H1 (cell line): Measurements from ENCODE around the gene RB1. TPM values are rescaled to one million over a fixed set of nuclear protein-coding genes. Genes with fewer than 3 reads are reported as not detected.

Experiments used
- CTCF ChIA-PET: fragments of 300-600 bp; sonication (Branson Sonifier 250); formaldehyde crosslinking; loops from one replicate; lab custom pipeline; 2021; ENCODE audit not compliant: partially characterized antibody; lab: Charles Lee
- POLR2A ChIA-PET: fragments of 300-600 bp; sonication (Branson Sonifier 250); formaldehyde crosslinking; loops from one replicate; lab custom pipeline; 2021; ENCODE audit warnings: inconsistent platforms; ENCODE audit not compliant: partially characterized antibody; lab: Charles Lee
- DNase-seq, 2 experiments: peaks; one replicate each; pipeline versions ENCODE4 v3.0.0 to v3.0.0-alpha.2; 2010 to 2022; ENCODE audit warnings: low spot score in 2 of 2, low read depth in 1 of 2, mixed read lengths in 1 of 2
- FAIRE-seq: peaks from 2 replicates; lab custom pipeline; 2011; peaks lifted over from hg19 to GRCh38; lab: Jason Lieb, UNC
- H2AFZ ChIP-seq: 2 replicates; pipeline ENCODE4 v1.8.1; 2012; ENCODE audit warnings: low read length, inconsistent platforms
- H2AK5ac ChIP-seq: 2 replicates; pipeline ENCODE4 v1.6.1; 2013; ENCODE audit warnings: low read depth, low read length
- H2BK120ac ChIP-seq: replicated peaks from 2 replicates; pipeline ENCODE3; 2013; ENCODE audit warnings: low read depth, low read length, inconsistent platforms
- H2BK12ac ChIP-seq: 2 replicates; pipeline ENCODE4 v1.6.1; 2013; ENCODE audit warnings: low read depth, low read length
- H2BK15ac ChIP-seq: 2 replicates; pipeline ENCODE4 v1.6.1; 2013; ENCODE audit warnings: low read length
- H2BK20ac ChIP-seq: 2 replicates; pipeline ENCODE4 v1.6.1; 2013; ENCODE audit warnings: low read length
- H2BK5ac ChIP-seq: 2 replicates; pipeline ENCODE4 v1.6.1; 2013; ENCODE audit warnings: low read depth, low read length
- H3K14ac ChIP-seq: 2 replicates; pipeline ENCODE4 v1.6.1; 2013; ENCODE audit warnings: inconsistent platforms; ENCODE audit not compliant: insufficient read length
- H3K18ac ChIP-seq: 2 replicates; pipeline ENCODE4 v1.6.1; 2013; ENCODE audit warnings: low read length; ENCODE audit errors: extremely low read depth
- H3K23ac ChIP-seq: 2 replicates; pipeline ENCODE4 v1.6.1; 2013; ENCODE audit warnings: inconsistent platforms; ENCODE audit not compliant: insufficient read length
- H3K23me2 ChIP-seq: 2 replicates; pipeline ENCODE4 v1.6.1; 2013; ENCODE audit warnings: low read depth, low read length
- H3K27ac ChIP-seq: 2 replicates; pipeline ENCODE4 v1.6.1; 2011; ENCODE audit warnings: low read depth, low read length, inconsistent platforms
- H3K27me3 ChIP-seq, 4 experiments: replicated peaks in 1 of 4; 1 replicate in 1 of 4; 2 replicates in 3 of 4; pipeline versions ENCODE4 v1.6.1 to v1.8.1; 2011 to 2013; ENCODE audit warnings: low read length in 3 of 4, mild to moderate bottlenecking in 3 of 4, inconsistent platforms in 2 of 4, mixed read lengths in 2 of 4, moderate library complexity in 1 of 4; ENCODE audit not compliant: control insufficient read depth in 3 of 4, insufficient read depth in 3 of 4; ENCODE audit errors: extremely low read depth in 1 of 4
- H3K36me3 ChIP-seq, 4 experiments: 2 replicates each; pipeline versions ENCODE4 v1.6.1 to v1.8.1; 2011 to 2013; ENCODE audit warnings: mild to moderate bottlenecking in 4 of 4, low read length in 3 of 4, moderate library complexity in 2 of 4, control low read depth in 1 of 4, inconsistent platforms in 1 of 4; ENCODE audit not compliant: insufficient read depth in 4 of 4, control insufficient read depth in 2 of 4
- H3K4ac ChIP-seq: replicated peaks from 2 replicates; pipeline ENCODE3; 2013; ENCODE audit warnings: low read length, low read depth, mixed read lengths, inconsistent platforms; ENCODE audit not compliant: insufficient read length
- H3K4me1 ChIP-seq, 4 experiments: replicated peaks in 1 of 4; 1 replicate in 1 of 4; 2 replicates in 3 of 4; pipeline versions ENCODE4 v1.6.1 to v1.8.1; 2011 to 2013; ENCODE audit warnings: low read length in 3 of 4, inconsistent platforms in 2 of 4, mixed read lengths in 1 of 4; ENCODE audit not compliant: insufficient read depth in 4 of 4, control insufficient read depth in 3 of 4
- H3K4me2 ChIP-seq, 2 experiments: 2 replicates each; pipeline versions ENCODE4 v1.6.1 to v1.8.1; 2011 to 2013; ENCODE audit warnings: low read depth in 2 of 2, low read length in 2 of 2, control low read depth in 1 of 2, inconsistent platforms in 1 of 2, mild to moderate bottlenecking in 1 of 2; ENCODE audit not compliant: insufficient read depth in 1 of 2
- H3K4me3 ChIP-seq, 4 experiments: fragments of 200-600, 300-600 bp in 1 of 4; sonication (generic), shearing (Covaris generic), sonication (Bioruptor Twin) in 1 of 4; 2 replicates each; pipeline versions ENCODE4 v1.5.1 to v1.8.1; 2011 to 2016; ENCODE audit warnings: low read length in 4 of 4, low read depth in 3 of 4, control low read depth in 2 of 4, inconsistent platforms in 2 of 4, mild to moderate bottlenecking in 2 of 4, mixed read lengths in 1 of 4, moderate library complexity in 1 of 4; ENCODE audit not compliant: insufficient read depth in 2 of 4; ENCODE audit errors: extremely low read depth in 1 of 4
- H3K56ac ChIP-seq: replicated peaks from 2 replicates; pipeline ENCODE3; 2013; ENCODE audit warnings: low read depth, mild to moderate bottlenecking, mixed read lengths, low read length, inconsistent platforms; ENCODE audit not compliant: insufficient read length
- H3K79me1 ChIP-seq: 2 replicates; pipeline ENCODE4 v1.6.1; 2013; ENCODE audit warnings: low read depth, low read length, control low read depth
- H3K79me2 ChIP-seq, 2 experiments: 2 replicates each; pipeline versions ENCODE4 v1.6.1 to v1.8.1; 2012 to 2013; ENCODE audit warnings: low read length in 2 of 2, mild to moderate bottlenecking in 2 of 2, inconsistent platforms in 1 of 2; ENCODE audit not compliant: insufficient read depth in 2 of 2, control insufficient read depth in 1 of 2
- H3K9ac ChIP-seq, 4 experiments: replicated peaks in 1 of 4; 1 replicate in 1 of 4; 2 replicates in 3 of 4; pipeline versions ENCODE4 v1.6.1 to v1.8.1; 2011 to 2013; ENCODE audit warnings: low read depth in 3 of 4, low read length in 3 of 4, control low read depth in 2 of 4, mild to moderate bottlenecking in 2 of 4, moderate library complexity in 2 of 4, inconsistent platforms in 1 of 4; ENCODE audit errors: extremely low read depth in 1 of 4
- H3K9me3 ChIP-seq, 2 experiments: 2 replicates each; pipeline versions ENCODE4 v1.6.1 to v1.8.1; 2012 to 2013; ENCODE audit warnings: mild to moderate bottlenecking in 2 of 2, moderate library complexity in 2 of 2, control low read depth in 1 of 2, inconsistent platforms in 1 of 2, low read depth in 1 of 2, low read length in 1 of 2, mixed read lengths in 1 of 2; ENCODE audit not compliant: insufficient read depth in 2 of 2
- H4K20me1 ChIP-seq, 2 experiments: replicated peaks in 1 of 2; 2 replicates each; pipeline versions ENCODE3 to v1.8.1; 2011 to 2013; ENCODE audit warnings: inconsistent platforms in 2 of 2, low read length in 2 of 2, mild to moderate bottlenecking in 1 of 2; ENCODE audit not compliant: insufficient read depth in 2 of 2, control insufficient read depth in 1 of 2
- H4K5ac ChIP-seq: 2 replicates; pipeline ENCODE4 v1.6.1; 2013; ENCODE audit warnings: low read length, low read depth, mixed read lengths, inconsistent platforms; ENCODE audit not compliant: insufficient read length
- H4K8ac ChIP-seq: 2 replicates; pipeline ENCODE4 v1.8.0; 2013; ENCODE audit warnings: mild to moderate bottlenecking, moderate library complexity, low read length, inconsistent platforms; ENCODE audit not compliant: insufficient read depth; ENCODE audit errors: extremely low read depth
- H4K91ac ChIP-seq: replicated peaks from 2 replicates; pipeline ENCODE3; 2013; ENCODE audit warnings: low read length, mixed read lengths, inconsistent platforms; ENCODE audit not compliant: insufficient read length
- CBX5 ChIP-seq: fragments of 300-800, 300-1000 bp; sonication (generic); IDR thresholded peaks from 2 replicates; pipeline ENCODE4 v1.7.1; 2016; ENCODE audit warnings: antibody characterized with exemption, low read length, low read depth
- EGR1 ChIP-seq: IDR thresholded peaks from 2 replicates; pipeline ENCODE4 v1.6.1; 2011; ENCODE audit warnings: low read depth, low read length, borderline replicate concordance
- KDM4A ChIP-seq: IDR thresholded peaks from one replicate; pipeline ENCODE4 v1.7.1; 2012; ENCODE audit warnings: low read depth, mild to moderate bottlenecking, moderate library complexity, low read length, inconsistent platforms; ENCODE audit not compliant: severe bottlenecking
- KDM5A ChIP-seq: fragments of 200-600 bp; IDR thresholded peaks from 2 replicates; pipeline ENCODE4 v1.7.1; 2012; ENCODE audit warnings: mild to moderate bottlenecking, low read length, inconsistent platforms, mixed read lengths
- POLR2A ChIP-seq, 2 experiments: IDR thresholded peaks; 1 replicate in 1 of 2; 2 replicates in 1 of 2; pipeline ENCODE4 v1.6.1; 2011; ENCODE audit warnings: low read depth in 2 of 2, low read length in 2 of 2, mild to moderate bottlenecking in 2 of 2; ENCODE audit errors: control extremely low read depth in 1 of 2
- POLR2AphosphoS5 ChIP-seq: IDR thresholded peaks from 2 replicates; pipeline ENCODE4 v1.6.1; 2011; ENCODE audit warnings: low read depth, low read length
- RBBP5 ChIP-seq: IDR thresholded peaks from 2 replicates; pipeline ENCODE4 v1.7.1; 2012; ENCODE audit warnings: low read depth, mild to moderate bottlenecking, inconsistent platforms, low read length, moderate library complexity, borderline replicate concordance
- RFX5 ChIP-seq: IDR thresholded peaks from 2 replicates; pipeline ENCODE4 v1.6.1; 2011; ENCODE audit warnings: low read depth, low read length, improper control_type of control experiment, borderline replicate concordance
- RXRA ChIP-seq: IDR thresholded peaks from 2 replicates; pipeline ENCODE4 v1.6.1; 2011; ENCODE audit warnings: low read depth, mild to moderate bottlenecking, low read length, moderate library complexity; ENCODE audit not compliant: insufficient read depth
- SRF ChIP-seq: IDR thresholded peaks from 2 replicates; pipeline ENCODE4 v1.6.1; 2011; ENCODE audit warnings: mild to moderate bottlenecking, low read depth, low read length, moderate library complexity
- WGBS, 2 experiments: shearing (Covaris generic) in 1 of 2; methylation state at CpG; one replicate each; pipeline versions ENCODE4 v1.1.6 to v1.1.7; 2013 to 2015; ENCODE audit warnings: low lambda C conversion rate in 2 of 2, mixed read lengths in 2 of 2, inconsistent platforms in 1 of 2, low coverage in 1 of 2, missing lambda C conversion rate in 1 of 2; ENCODE audit not compliant: insufficient replicate concordance in 2 of 2, insufficient coverage in 1 of 2, insufficient read length in 1 of 2; ENCODE audit errors: extremely low coverage in 1 of 2, missing lambda C conversion rate in 1 of 2; 5-methylcytosine and 5-hydroxymethylcytosine counted together
- polyA plus RNA-seq, 7 experiments: library from polyadenylated mRNA; depleted of rRNA in 3 of 7; stranded (reverse) in 5 of 7; unstranded in 2 of 7; fragments of >200 nt in 5 of 7; fragments of 200-250 nt in 2 of 7; gene quantifications; 1 replicate in 5 of 7; 2 replicates in 1 of 7; 4 replicates in 1 of 7; pipeline versions ENCODE4 v1.2.1 to v1.2.3, GENCODE V29; 2011 to 2013; ENCODE audit warnings: missing spikeins in 2 of 7, mixed read lengths in 2 of 7
- total RNA-seq: library from RNA; stranded (reverse); fragmentation: NEBNext Ultra II Directional; extraction: Animal tissue kit (Norgen Biotek cat#: 25700); gene quantifications from 2 replicates; pipeline ENCODE4 v1.2.1, GENCODE V29; 2021

RB1 gene
- total and polyA plus RNA-seq, 2 of the 8 experiments (the other 6 are each of a cell fraction or from before 2014, with no cell fraction given): 4.1 to 17.5 TPM

GRCh38 chr13:48401480-48401879 lies 97.9 kb downstream of the RB1 start:
- H4K8ac ChIP-seq: no peak overlapping the region
- H3K9me3 ChIP-seq: no peaks in the 10 kb centered on the region
- no peak overlapping the region for H3K23ac ChIP-seq
- no peak overlapping the region for H3K4ac ChIP-seq
- no peaks in the 10 kb centered on the region for H3K4me1 ChIP-seq
- no peak overlapping the region for H3K56ac ChIP-seq
- no peak overlapping the region for H2BK120ac ChIP-seq
- DNase-seq: no peak
- H3K79me1 ChIP-seq: no peaks in the 10 kb centered on the region
- 81% methylated on average over 2 of the region's 2 CpGs; no CpG with 5 or more reads in 1 of the 2 experiments for WGBS, 2 experiments
- no peak overlapping the region for H3K4me2 ChIP-seq
- no peaks in the 10 kb centered on the region for H4K20me1 ChIP-seq
- H2BK5ac ChIP-seq: no peak overlapping the region
- TF ChIP-seq POLR2AphosphoS5 (no peak), CBX5 (no peak), RXRA (no peak), RBBP5 (no peak), SRF (no peak), KDM5A (no peak), EGR1 (no peak), KDM4A (no peak), POLR2A (IDR thresholded peaks at IDR 0.05; ENCODE audit: control extremely low read depth in 1 of 2, low read depth in 2 of 2, low read length in 2 of 2) (no peak), RFX5 (no peak)
- no peak overlapping the region for H3K27ac ChIP-seq
- H2AFZ ChIP-seq: no peak overlapping the region
- H3K36me3 ChIP-seq: no peaks in the 10 kb centered on the region
- no peak overlapping the region for H4K91ac ChIP-seq
- H3K27me3 ChIP-seq: no peaks in the 10 kb centered on the region
- ChIA-PET CTCF (no interaction called here), POLR2A (no interaction called here)
- no peak for FAIRE-seq
- no peaks in the 10 kb centered on the region for H3K79me2 ChIP-seq
- no peak overlapping the region for H4K5ac ChIP-seq
- H2AK5ac ChIP-seq: no peak overlapping the region
- no peak overlapping the region for H3K14ac ChIP-seq
- H3K23me2 ChIP-seq: no peaks in the 10 kb centered on the region
- H3K4me3 ChIP-seq: no peak overlapping the region
- no peak overlapping the region for H3K9ac ChIP-seq
- no peak overlapping the region for H2BK20ac ChIP-seq
- H2BK12ac ChIP-seq: no peak overlapping the region
- H3K18ac ChIP-seq: no peak overlapping the region
- H2BK15ac ChIP-seq: no peak overlapping the region
